ENCODE data around the gene SERP2. TPM values are rescaled to one million over a fixed set of nuclear protein-coding genes. Genes with fewer than 3 reads are reported as not detected.

The SERP2 gene
- total RNA-seq, 1 experiment from 2014 or later = not detected

- RAD21 ChIA-PET (ENCODE audit: low non-redundant PET in 1 of 2, low total read pairs in 2 of 2, uncharacterized antibody in 2 of 2, unreplicated experiment in 2 of 2) = no interaction called here
- ATAC-seq = no peak
- H3K4me2 ChIP-seq (ENCODE audit: low read length) = no peak overlapping the region
- POLR2A ChIA-PET = interaction anchor here (1.1 kb wide), 1 partner anchor 12 kb away, joined by 4 read pairs; no protein-coding TSS in a partner anchor
- H3K36me3 ChIP-seq (ENCODE audit: control insufficient read depth in 1 of 2, insufficient read depth in 2 of 2, low read length in 2 of 2) = no peaks in the 10 kb centered on the region
- intact Hi-C loops (cut with micrococcal nuclease) = no loop called here
- no peak for DNase-seq (ENCODE audit: low read depth, low spot score)
- H3K27ac ChIP-seq (ENCODE audit: low read depth, low read length) = no peak overlapping the region
- no peaks in the 10 kb centered on the region for H3K9me3 ChIP-seq (ENCODE audit: control insufficient read depth in 1 of 2, insufficient read depth in 1 of 2, low read depth in 1 of 2, low read length in 2 of 2)
- no peak overlapping the region for H2AFZ ChIP-seq (ENCODE audit: low read depth, low read length, poor library complexity, severe bottlenecking)
- H3K79me2 ChIP-seq (ENCODE audit: insufficient read depth, low read length) = no peaks in the 10 kb centered on the region
- no peaks in the 10 kb centered on the region for H3K27me3 ChIP-seq (ENCODE audit: insufficient read depth, low read length)
- no TSS peak for BruUV-seq (replicated peaks)
- H3K9ac ChIP-seq (ENCODE audit: low read length) = no peak overlapping the region
- peaks cover 0 to 8% of the 10 kb centered on the region in 2 experiments; a peak in 1 of 4 replicates for H3K4me1 ChIP-seq (ENCODE audit: control insufficient read depth in 1 of 2, insufficient read depth in 2 of 2, low read length in 2 of 2)
- no peaks in the 10 kb centered on the region for H4K20me1 ChIP-seq (ENCODE audit: insufficient read depth)
- TF ChIP-seq ZFX (IDR thresholded peaks at IDR 0.05) (no peak), ELF1 (IDR thresholded peaks at IDR 0.05; ENCODE audit: borderline replicate concordance, low read depth) (no peak), CBX3 (IDR thresholded peaks at IDR 0.05; ENCODE audit: low read depth) (no peak), SP1 (IDR thresholded peaks at IDR 0.05; ENCODE audit: low read depth) (no peak), CTCF (IDR thresholded peaks at IDR 0.05 in 2 of 3, conservative IDR thresholded peaks at IDR 0.05 in 1 of 3; ENCODE audit: borderline replicate concordance in 1 of 3, insufficient read depth in 1 of 3, low read depth in 2 of 3, low read length in 2 of 3) (no peak), EZH2phosphoT487 (IDR thresholded peaks at IDR 0.05; ENCODE audit: borderline replicate concordance) (no peak), POLR2AphosphoS5 (IDR thresholded peaks at IDR 0.05; ENCODE audit: low read depth, low read length) (no peak), JUND (IDR thresholded peaks at IDR 0.05) (no peak), ZBTB33 (IDR thresholded peaks at IDR 0.05; ENCODE audit: extremely low read depth, insufficient replicate concordance, low read length) (no peak), ZNF274 (IDR thresholded peaks at IDR 0.05; ENCODE audit: low read depth, low read length) (no peak), RAD21 (IDR thresholded peaks at IDR 0.05; ENCODE audit: low read depth) (no peak), SRF (IDR thresholded peaks at IDR 0.05; ENCODE audit: low read depth) (no peak)
- TF ChIP-seq, protein P1, sequence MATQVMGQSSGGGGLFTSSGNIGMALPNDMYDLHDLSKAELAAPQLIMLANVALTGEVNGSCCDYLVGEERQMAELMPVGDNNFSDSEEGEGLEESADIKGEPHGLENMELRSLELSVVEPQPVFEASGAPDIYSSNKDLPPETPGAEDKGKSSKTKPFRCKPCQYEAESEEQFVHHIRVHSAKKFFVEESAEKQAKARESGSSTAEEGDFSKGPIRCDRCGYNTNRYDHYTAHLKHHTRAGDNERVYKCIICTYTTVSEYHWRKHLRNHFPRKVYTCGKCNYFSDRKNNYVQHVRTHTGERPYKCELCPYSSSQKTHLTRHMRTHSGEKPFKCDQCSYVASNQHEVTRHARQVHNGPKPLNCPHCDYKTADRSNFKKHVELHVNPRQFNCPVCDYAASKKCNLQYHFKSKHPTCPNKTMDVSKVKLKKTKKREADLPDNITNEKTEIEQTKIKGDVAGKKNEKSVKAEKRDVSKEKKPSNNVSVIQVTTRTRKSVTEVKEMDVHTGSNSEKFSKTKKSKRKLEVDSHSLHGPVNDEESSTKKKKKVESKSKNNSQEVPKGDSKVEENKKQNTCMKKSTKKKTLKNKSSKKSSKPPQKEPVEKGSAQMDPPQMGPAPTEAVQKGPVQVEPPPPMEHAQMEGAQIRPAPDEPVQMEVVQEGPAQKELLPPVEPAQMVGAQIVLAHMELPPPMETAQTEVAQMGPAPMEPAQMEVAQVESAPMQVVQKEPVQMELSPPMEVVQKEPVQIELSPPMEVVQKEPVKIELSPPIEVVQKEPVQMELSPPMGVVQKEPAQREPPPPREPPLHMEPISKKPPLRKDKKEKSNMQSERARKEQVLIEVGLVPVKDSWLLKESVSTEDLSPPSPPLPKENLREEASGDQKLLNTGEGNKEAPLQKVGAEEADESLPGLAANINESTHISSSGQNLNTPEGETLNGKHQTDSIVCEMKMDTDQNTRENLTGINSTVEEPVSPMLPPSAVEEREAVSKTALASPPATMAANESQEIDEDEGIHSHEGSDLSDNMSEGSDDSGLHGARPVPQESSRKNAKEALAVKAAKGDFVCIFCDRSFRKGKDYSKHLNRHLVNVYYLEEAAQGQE (IDR thresholded peaks at IDR 0.05; ENCODE audit: low read depth) = no peak
- TF ChIP-seq, protein P2, sequence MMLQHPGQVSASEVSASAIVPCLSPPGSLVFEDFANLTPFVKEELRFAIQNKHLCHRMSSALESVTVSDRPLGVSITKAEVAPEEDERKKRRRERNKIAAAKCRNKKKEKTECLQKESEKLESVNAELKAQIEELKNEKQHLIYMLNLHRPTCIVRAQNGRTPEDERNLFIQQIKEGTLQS (IDR thresholded peaks at IDR 0.05) = no peak
- H3K4me3 ChIP-seq (replicated peaks in 1 of 2; ENCODE audit: low read depth in 1 of 2, low read length in 2 of 2) = no peak overlapping the region
- no peaks in the 10 kb centered on the region for H3K9me2 ChIP-seq (ENCODE audit: insufficient read depth)
- CTCF ChIA-PET = no interaction called here
Measured at GRCh38 chr13:44352671-44353070, 21.0 kb upstream of the SERP2 start.

Data from HCT116 (cell line).